Ectodermal cell (in vitro differentiated cells): ENCODE measurements around the gene EPHB4.
"Not testable (repeated sequence)": the region's sequence is repeated elsewhere in the genome, so short reads cannot be mapped to it uniquely, and the experiment has no call there.

Experiments used
- H3K27ac ChIP-seq: 2 replicates; pipeline ENCODE4 v1.7.0; 2013; ENCODE audit warnings: mild to moderate bottlenecking, low read depth, low read length; ENCODE audit not compliant: insufficient read depth, poor library complexity, severe bottlenecking
- H3K27me3 ChIP-seq: 2 replicates; pipeline ENCODE4 v1.7.0; 2013; ENCODE audit warnings: mild to moderate bottlenecking, low read length; ENCODE audit not compliant: insufficient read depth, control insufficient read depth, poor library complexity, severe bottlenecking
- H3K36me3 ChIP-seq: one replicate; pipeline ENCODE4 v1.7.0; 2013; ENCODE audit warnings: low read length; ENCODE audit not compliant: control insufficient read depth, insufficient read depth
- H3K4me1 ChIP-seq: one replicate; pipeline ENCODE4 v1.7.0; 2013; ENCODE audit warnings: low read length; ENCODE audit not compliant: control insufficient read depth, insufficient read depth
- H3K4me3 ChIP-seq: 2 replicates; pipeline ENCODE4 v1.7.0; 2013; ENCODE audit warnings: low read depth, low read length, control low read depth; ENCODE audit not compliant: insufficient read depth
- H3K9me3 ChIP-seq: 2 replicates; pipeline ENCODE4 v1.7.0; 2013; ENCODE audit warnings: mild to moderate bottlenecking, low read length, moderate library complexity; ENCODE audit not compliant: control insufficient read depth
- WGBS, 2 experiments: methylation state at CpG; one replicate each; pipeline ENCODE4 v1.1.7; 2013; ENCODE audit warnings: missing lambda C conversion rate in 2 of 2; 5-methylcytosine and 5-hydroxymethylcytosine counted together

EPHB4 gene

DNA sequence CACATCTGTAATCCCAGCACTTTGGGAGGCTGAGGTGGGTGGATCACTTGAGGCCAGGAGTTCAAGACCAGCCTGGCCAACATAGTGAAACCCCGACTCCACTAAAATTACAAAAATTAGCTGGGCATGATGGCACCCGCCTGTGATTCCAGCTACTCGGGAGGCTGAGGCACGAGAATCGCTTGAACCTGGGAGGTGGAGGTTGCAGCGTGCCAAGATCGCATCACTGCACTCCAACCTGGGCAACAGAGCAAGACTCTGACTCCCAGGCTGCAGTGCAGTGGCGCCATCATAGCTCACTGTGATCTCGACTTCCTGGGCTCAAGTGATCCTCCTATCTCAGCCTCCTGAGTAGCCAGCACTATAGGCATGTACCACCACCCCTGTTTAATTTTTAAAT, 27.6 kb upstream of the EPHB4 start:
- not testable (repeated sequence) for H3K36me3 ChIP-seq, H3K9me3 ChIP-seq, H3K27me3 ChIP-seq, H3K4me3 ChIP-seq, H3K4me1 ChIP-seq, H3K27ac ChIP-seq
- WGBS, 2 experiments, result 94 to 95% methylated on average over 9 of the region's 9 CpGs

- no peak overlapping the region for H3K27ac ChIP-seq
- H3K4me3 ChIP-seq, result no peak overlapping the region
- H3K27me3 ChIP-seq, result peaks cover 5% of the 10 kb centered on the region
- no peaks in the 10 kb centered on the region for H3K9me3 ChIP-seq
- H3K36me3 ChIP-seq, result no peaks in the 10 kb centered on the region
- WGBS, 2 experiments, result 89 to 92% methylated on average over 14 of the region's 14 CpGs
- no peaks in the 10 kb centered on the region for H3K4me1 ChIP-seq
Measured at GRCh38 chr7:100854146-100854895, 27.0 kb upstream of the EPHB4 start.

DNA sequence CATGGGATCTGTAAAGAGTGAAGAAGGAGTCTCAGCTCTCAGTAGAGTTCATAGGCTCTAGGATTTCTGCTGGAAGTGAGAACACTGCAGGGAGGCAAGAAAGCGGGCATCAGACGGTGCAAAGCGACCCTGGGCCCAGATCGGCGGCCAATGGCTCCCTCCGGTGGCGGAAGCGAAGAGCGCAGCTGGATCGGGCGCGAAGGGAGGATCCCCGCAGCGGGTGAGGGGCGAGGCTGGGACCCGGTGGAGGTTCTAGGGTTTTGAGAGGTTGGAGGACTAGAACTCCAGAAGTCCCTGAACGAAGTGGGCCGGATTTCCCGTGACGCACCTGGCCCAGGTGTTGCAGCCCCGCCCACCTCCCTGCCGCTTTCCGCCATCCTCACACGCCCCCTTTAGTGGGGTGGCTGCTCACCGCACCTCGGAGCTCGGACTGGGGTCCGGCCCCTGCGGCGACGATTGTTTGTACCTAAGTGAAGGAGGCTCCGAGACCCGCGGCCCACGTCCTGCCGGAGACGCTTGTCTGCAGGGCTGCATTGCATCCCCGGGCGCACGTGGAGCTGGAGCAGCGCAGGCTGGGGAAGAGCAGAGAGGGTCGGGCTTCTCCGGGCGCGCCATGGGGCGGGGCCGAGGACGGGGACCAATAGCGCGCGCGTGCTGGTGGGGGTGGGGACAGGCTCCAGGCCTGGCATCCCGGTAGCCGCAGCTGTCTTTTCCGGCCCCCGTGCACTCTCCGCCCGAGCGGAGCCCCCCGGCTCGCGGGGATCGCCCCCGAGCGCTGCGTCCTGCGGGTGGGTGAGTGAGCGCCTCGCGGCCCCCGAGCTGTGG, 24.9 kb upstream of the EPHB4 start, which contains the start of gene SLC12A9:
TSS of gene SLC12A9 (plus strand) at position 666 of the 825 bp plus-strand sequence. CDS start 1,485 bp downstream, outside the sequence.
- Histone ChIP-seq H3K9me3 (no peaks in the 10 kb centered on the region), H3K27ac (no peak within 1 kb of the TSS), H3K4me3 (peak within 1 kb of the TSS; percentile 69), H3K27me3 (peaks cover 5% of the 10 kb centered on the region), H3K36me3 (no peaks in the 10 kb centered on the region), H3K4me1 (no peaks in the 10 kb centered on the region)
- WGBS, 2 experiments, result 0 to 1% methylated on average over 71 of the region's 71 CpGs

DNA sequence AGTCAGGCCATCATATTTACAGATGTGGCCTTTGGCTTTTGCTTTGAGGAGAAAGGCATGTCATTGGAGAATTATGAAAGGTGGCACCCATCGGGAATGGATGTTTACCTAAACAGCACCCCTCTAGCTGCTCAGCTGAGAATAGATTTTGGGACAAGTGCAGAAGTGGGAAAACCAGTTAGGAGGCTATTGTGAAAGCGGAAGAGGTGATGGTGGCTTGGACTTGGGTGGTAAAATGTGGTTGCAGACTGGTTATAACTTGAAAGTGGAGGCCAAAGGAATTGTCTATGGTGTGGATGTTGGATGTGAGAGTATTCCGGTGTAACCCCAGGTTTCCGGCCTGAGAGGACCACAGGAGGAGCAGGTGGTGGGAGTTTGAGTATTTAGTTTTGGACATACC, 20.0 kb upstream of the EPHB4 start:
- no peaks in the 10 kb centered on the region for H3K4me1 ChIP-seq
- WGBS, 2 experiments, result 94 to 95% methylated on average over 4 of the region's 4 CpGs
- H3K27ac ChIP-seq, result no peak overlapping the region
- no peak overlapping the region for H3K4me3 ChIP-seq
- no peaks in the 10 kb centered on the region for H3K27me3 ChIP-seq
- H3K36me3 ChIP-seq, result no peaks in the 10 kb centered on the region
- no peaks in the 10 kb centered on the region for H3K9me3 ChIP-seq

DNA sequence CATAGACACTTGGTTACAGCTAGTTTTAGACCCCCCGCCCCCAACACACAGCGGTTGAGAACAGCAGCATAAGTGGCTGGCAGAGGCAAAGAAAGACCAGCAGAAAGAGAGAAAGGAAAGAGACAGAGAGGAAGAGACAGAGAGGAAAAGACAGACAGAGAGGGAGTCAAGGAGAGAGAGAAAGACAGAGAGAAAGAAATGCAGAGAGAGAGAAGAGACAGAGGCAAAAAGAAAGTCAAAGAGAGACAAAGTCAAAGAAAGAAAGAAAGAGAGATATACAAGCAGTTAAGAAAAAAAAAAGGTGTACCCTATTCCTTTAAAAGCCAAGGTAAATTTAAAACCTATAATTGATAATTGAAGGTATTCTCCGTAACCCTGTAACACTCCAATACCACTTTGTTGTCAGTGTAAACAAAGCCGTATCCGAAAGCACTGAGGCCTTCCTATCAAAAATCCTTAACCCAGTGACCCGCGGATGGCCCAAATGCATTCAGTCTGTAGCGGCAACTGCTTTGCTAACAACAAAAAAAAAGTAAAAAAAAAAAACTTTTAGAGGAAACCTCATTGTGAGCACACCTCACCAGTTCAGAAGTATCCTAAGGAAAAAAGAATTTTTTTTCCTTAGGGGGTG, 13.3 kb upstream of the EPHB4 start:
- Histone ChIP-seq H3K27ac (no peak overlapping the region), H3K27me3 (no peaks in the 10 kb centered on the region), H3K36me3 (no peaks in the 10 kb centered on the region), H3K9me3 (no peaks in the 10 kb centered on the region), H3K4me1 (peaks cover 6% of the 10 kb centered on the region), H3K4me3 (no peak overlapping the region)
- 33 to 42% methylated on average over 7 to 8 of the region's 8 CpGs for WGBS, 2 experiments

- Histone ChIP-seq H3K27ac (no peak overlapping the region), H3K36me3 (no peaks in the 10 kb centered on the region), H3K4me3 (no peak overlapping the region), H3K9me3 (no peaks in the 10 kb centered on the region), H3K4me1 (peaks cover 6% of the 10 kb centered on the region), H3K27me3 (no peaks in the 10 kb centered on the region)
- WGBS, 2 experiments, result 93 to 94% methylated on average over 18 of the region's 18 CpGs
Measured at GRCh38 chr7:100839361-100839760, 12.0 kb upstream of the EPHB4 start.

DNA sequence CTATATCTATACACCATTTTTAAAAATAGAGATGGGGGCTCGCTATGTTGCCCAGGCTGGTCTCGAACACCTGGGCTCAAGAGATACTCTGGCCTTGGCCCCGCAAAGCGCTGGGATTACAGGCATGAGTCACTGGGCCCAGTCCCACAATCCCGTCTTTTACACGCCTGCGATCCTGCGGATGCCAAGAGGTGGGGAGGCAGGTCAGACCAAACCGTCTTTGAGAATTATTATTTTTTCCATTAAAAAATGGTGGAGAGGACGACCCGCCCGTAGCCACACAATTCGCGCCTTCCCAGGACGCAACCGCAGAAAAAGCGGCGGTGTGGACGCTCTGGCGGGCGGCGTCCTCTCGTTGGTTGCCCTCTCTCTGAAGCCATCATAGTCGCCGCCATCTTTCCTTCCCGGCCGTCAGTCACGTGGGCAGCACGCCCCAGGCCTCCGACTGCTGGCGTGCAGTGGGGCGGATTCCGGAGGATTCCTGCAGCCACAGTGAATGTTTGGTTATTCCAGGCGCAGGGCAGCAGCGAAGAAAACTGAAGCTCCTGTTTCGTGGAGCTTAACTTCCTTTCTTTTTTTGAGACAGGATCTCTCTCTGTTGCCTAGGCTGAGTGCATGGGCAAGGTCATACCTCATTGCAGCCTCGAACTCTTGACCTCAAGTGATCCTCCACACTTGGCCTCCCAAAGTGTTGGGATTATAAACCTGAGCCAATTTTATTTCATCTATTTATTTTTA, 9.9 kb upstream of the EPHB4 start:
- Histone ChIP-seq H3K9me3 (no peaks in the 10 kb centered on the region), H3K4me3 (peak overlapping the region; percentile 40), H3K4me1 (peaks cover 6% of the 10 kb centered on the region), H3K27ac (peak overlapping the region; percentile 90), H3K36me3 (no peaks in the 10 kb centered on the region), H3K27me3 (no peaks in the 10 kb centered on the region)
- 3% methylated on average over 37 of the region's 37 CpGs for WGBS, 2 experiments

DNA sequence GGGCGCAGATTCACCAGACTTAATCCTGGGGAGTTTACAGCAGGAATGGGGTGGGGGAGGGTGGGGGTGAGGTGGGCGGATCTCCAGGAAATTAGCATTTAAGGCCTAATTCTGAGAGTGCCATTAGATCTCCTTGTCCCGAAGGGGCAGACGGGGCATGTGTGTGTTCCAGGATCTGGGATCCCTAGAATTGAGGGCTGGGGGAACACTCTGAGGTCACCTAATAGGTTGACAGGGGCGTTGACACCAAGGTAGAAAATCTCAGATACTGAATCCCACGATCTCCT, 9.4 kb upstream of the EPHB4 start:
- peak overlapping the region; percentile 90 for H3K27ac ChIP-seq
- peak overlapping the region; percentile 40 for H3K4me3 ChIP-seq
- H3K27me3 ChIP-seq, result no peaks in the 10 kb centered on the region
- H3K9me3 ChIP-seq, result no peaks in the 10 kb centered on the region
- peaks cover 6% of the 10 kb centered on the region for H3K4me1 ChIP-seq
- H3K36me3 ChIP-seq, result no peaks in the 10 kb centered on the region
- WGBS, 2 experiments, result 3% methylated on average over 6 of the region's 6 CpGs

DNA sequence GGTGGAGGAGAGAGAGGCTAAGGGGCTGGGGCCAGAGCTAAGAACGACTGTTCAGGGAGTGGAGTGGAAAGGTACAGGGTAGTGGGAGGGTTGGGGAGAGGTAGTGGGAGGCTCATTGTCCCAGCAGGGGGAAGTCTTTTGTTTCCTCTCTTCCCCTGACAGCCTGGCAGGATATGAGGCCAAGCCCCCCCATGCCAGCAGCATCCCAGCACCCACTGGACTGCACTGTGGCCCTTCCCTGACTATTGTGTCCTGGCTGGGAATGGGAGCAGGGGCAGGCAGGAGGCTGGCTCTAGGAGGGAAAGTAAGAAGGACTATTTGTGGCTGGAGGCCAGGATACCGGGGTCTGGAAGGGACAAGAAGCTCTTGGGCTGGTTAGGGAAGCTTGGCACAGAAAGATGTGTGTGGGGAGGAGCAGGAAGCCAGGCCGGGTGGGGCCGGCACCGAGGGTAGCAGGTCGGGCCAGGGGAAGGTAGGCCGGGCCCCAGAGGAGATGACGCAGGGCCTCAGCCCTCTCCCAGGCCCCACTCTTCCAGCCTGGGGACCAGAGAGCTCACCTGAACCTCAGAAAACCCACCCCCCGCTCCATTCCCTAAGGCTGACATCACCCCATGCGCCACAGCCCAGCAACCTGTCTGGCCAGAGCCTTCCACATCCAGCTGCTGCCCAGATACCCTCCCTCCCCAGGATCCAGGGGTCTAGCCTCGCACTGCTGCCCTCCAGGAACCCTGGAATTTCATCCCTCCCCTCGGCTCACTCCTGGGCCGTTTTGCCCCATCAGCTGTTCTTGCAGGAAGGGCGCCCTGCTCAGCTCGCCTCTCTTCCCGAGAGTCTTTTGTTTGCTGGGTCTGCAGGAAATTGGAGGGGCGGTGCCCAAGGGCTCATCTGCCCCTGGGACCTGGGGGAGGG, 8.8 kb upstream of the EPHB4 start:
- Histone ChIP-seq H3K4me1 (peaks cover 6% of the 10 kb centered on the region), H3K27ac (peak overlapping the region; percentile 65), H3K36me3 (no peaks in the 10 kb centered on the region), H3K27me3 (no peaks in the 10 kb centered on the region), H3K9me3 (no peaks in the 10 kb centered on the region), H3K4me3 (no peak overlapping the region)
- WGBS, 2 experiments, result 5 to 6% methylated on average over 16 to 17 of the region's 17 CpGs
